BLaER1 treated with 17β-estradiol and CSF1 and Interleukin-3, amounts not matched to agents 10 nM and 100 nM (cell line): Measurements from ENCODE around the gene LCE1A.

Experiments
- H3K27ac ChIP-seq, 11 experiments: shearing (Covaris generic); formaldehyde crosslinking; 2 replicates each; pipeline ENCODE4 v1.8.1; 2022
- H3K27me3 ChIP-seq, 11 experiments: shearing (Covaris generic); formaldehyde crosslinking; 2 replicates each; pipeline ENCODE4 v1.8.1; 2022
- H3K36me3 ChIP-seq, 11 experiments: shearing (Covaris generic); formaldehyde crosslinking; 2 replicates each; pipeline ENCODE4 v1.8.1; 2022
- H3K4me1 ChIP-seq, 10 experiments: shearing (Covaris generic); formaldehyde crosslinking; 2 replicates each; pipeline ENCODE4 v1.8.1; 2022
- H3K4me2 ChIP-seq, 11 experiments: shearing (Covaris generic); formaldehyde crosslinking; 2 replicates each; pipeline ENCODE4 v1.8.1; 2022
- H3K4me3 ChIP-seq, 10 experiments: shearing (Covaris generic); formaldehyde crosslinking; 2 replicates each; pipeline ENCODE4 v1.8.1; 2022
- H3K9ac ChIP-seq, 11 experiments: shearing (Covaris generic); formaldehyde crosslinking; 2 replicates each; pipeline ENCODE4 v1.8.1; 2022
- H3K9me3 ChIP-seq, 11 experiments: shearing (Covaris generic); formaldehyde crosslinking; replicated peaks in 1 of 11; 2 replicates each; pipeline ENCODE4 v1.8.1; 2022
- H4K20me1 ChIP-seq, 11 experiments: shearing (Covaris generic); formaldehyde crosslinking; 2 replicates each; pipeline ENCODE4 v1.8.1; 2022
- Cebpa-rat ChIP-seq, 11 experiments: shearing (Covaris generic); IDR thresholded peaks; 2 replicates each; pipeline ENCODE4 v1.8.1; 2022

Gene LCE1A

DNA sequence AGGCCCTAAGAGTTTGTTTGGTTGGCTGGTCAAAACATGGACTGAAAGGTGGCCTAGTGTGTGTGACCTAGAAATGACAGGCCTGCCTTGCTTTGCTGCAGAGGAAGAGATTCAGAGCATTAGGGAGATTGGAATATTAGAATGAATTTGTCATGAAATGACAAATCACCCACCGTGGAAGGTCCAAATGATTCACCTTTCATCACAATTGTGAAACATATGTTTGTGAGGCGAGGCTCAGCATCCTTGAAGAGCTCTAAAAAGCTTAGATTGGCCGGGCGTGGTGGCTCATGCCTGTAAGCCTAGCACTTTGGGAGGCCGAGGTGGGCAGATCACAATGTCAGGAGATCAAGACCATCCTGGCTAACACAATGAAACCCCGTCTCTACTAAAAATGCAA lies 10.0 kb upstream of the LCE1A start:
- H3K4me2 ChIP-seq = no peak overlapping the region
- no peak overlapping the region for H3K27ac ChIP-seq
- H3K4me1 ChIP-seq = peaks cover 5 to 29% (median 8%) of the 10 kb centered on the region in 10 experiments; a peak in 16 of 20 replicates
- no peaks in the 10 kb centered on the region for H3K9me3 ChIP-seq
- H3K36me3 ChIP-seq = no peaks in the 10 kb centered on the region
- no peaks in the 10 kb centered on the region for H4K20me1 ChIP-seq
- no peaks in the 10 kb centered on the region for H3K27me3 ChIP-seq
- TF ChIP-seq Cebpa-rat (IDR thresholded peaks at IDR 0.05) = no peak
- H3K9ac ChIP-seq = no peak overlapping the region
- H3K4me3 ChIP-seq = no peak overlapping the region

DNA sequence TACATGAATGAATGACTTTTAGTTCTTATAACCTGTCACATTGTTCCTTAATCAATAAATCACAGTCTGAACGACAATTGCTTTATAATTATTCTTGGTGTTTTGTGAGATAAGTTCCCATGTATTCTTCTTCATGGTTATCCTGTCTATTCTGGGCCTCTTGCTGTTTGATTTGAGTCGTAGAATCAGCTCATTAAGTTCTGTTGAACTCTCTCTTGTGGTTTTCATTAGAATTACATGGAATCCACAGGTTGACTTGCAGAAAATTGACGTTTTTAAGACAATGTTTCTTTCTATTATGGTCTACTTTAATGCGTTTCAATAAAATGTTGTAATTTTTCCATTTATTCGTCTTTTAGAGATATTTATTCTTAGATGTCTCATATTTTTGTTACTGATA lies 4.0 kb upstream of the LCE1A start:
- no peak for TF ChIP-seq Cebpa-rat (IDR thresholded peaks at IDR 0.05)
- H3K9me3 ChIP-seq = no peaks in the 10 kb centered on the region
- H4K20me1 ChIP-seq = no peaks in the 10 kb centered on the region
- H3K36me3 ChIP-seq = no peaks in the 10 kb centered on the region
- H3K4me1 ChIP-seq = peaks cover 5 to 27% (median 8%) of the 10 kb centered on the region in 10 experiments; a peak in 16 of 20 replicates
- no peak overlapping the region for H3K27ac ChIP-seq
- no peak overlapping the region for H3K4me2 ChIP-seq
- no peaks in the 10 kb centered on the region for H3K27me3 ChIP-seq
- no peak overlapping the region for H3K4me3 ChIP-seq
- no peak overlapping the region for H3K9ac ChIP-seq

DNA sequence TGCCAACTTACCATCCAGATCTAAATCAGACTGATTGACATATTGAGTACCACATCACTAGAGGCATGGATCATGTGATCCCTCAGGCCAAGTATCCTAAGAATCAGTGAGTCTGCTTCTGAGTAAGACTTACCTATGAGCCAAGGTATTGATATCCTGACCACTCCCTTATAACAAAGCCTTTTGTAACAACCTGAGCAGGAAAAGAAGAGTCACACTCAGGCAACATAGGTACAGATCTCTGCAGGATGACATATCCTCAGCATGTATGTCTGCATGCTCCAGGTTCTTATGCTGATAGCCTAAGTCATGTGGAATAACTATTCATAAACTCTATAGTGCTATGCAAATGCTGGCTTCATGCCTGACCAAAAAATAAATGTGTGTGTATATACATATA lies 2.3 kb upstream of the LCE1A start:
- no peak for TF ChIP-seq Cebpa-rat (IDR thresholded peaks at IDR 0.05)
- Histone ChIP-seq H3K4me2 (no peak overlapping the region), H3K27me3 (no peaks in the 10 kb centered on the region), H3K9ac (no peak overlapping the region), H3K9me3 (no peaks in the 10 kb centered on the region), H3K36me3 (no peaks in the 10 kb centered on the region), H3K4me1 (peaks cover 5 to 11% (median 8%) of the 10 kb centered on the region in 10 experiments; a peak in 16 of 20 replicates), H3K4me3 (no peak overlapping the region), H3K27ac (no peak overlapping the region), H4K20me1 (no peaks in the 10 kb centered on the region)

DNA sequence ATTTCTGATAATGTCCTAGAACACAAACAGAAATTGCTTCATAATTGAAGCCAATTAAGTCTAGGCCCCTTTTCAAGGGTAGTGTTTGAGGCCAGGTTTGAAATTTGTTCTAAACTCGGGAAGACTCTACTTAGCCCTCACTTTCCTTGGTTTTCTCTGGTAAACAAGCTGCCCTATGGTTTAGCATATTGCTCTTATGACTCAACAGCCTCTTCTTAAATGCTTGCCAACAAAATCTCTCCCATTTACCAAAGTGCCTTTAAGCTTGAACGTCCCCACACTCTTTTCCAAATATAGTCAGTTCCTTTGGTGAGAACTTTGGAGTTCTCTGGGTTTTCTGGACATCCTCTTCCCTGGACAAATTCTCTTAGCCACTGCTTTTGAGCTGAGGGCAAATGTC lies 9.6 kb downstream of the LCE1A start:
- no peaks in the 10 kb centered on the region for H3K9me3 ChIP-seq
- H3K4me2 ChIP-seq = no peak overlapping the region
- no peak overlapping the region for H3K27ac ChIP-seq
- no peak overlapping the region for H3K9ac ChIP-seq
- H3K27me3 ChIP-seq = no peaks in the 10 kb centered on the region
- H3K36me3 ChIP-seq = no peaks in the 10 kb centered on the region
- H4K20me1 ChIP-seq = no peaks in the 10 kb centered on the region
- H3K4me3 ChIP-seq = no peak overlapping the region
- H3K4me1 ChIP-seq = no peaks in the 10 kb centered on the region
- no peak for TF ChIP-seq Cebpa-rat (IDR thresholded peaks at IDR 0.05)

GRCh38 chr1:152842556-152842955 lies 15.3 kb downstream of the LCE1A start, which contains the start of gene LCE6A:
Gene LCE6A (plus strand): TSS chr1:152842856. CDS start chr1:152843521, 665 bp downstream.
- TF ChIP-seq Cebpa-rat (IDR thresholded peaks at IDR 0.05) = no peak

GRCh38 chr1:152855661-152856060 lies 28.4 kb downstream of the LCE1A start:
- H3K27me3 ChIP-seq = no peaks in the 10 kb centered on the region
- no peaks in the 10 kb centered on the region for H3K36me3 ChIP-seq
- H3K27ac ChIP-seq = no peak overlapping the region
- H3K4me1 ChIP-seq = no peaks in the 10 kb centered on the region
- no peak overlapping the region for H3K4me2 ChIP-seq
- no peak for TF ChIP-seq Cebpa-rat (IDR thresholded peaks at IDR 0.05)
- H4K20me1 ChIP-seq = no peaks in the 10 kb centered on the region
- no peak overlapping the region for H3K4me3 ChIP-seq
- no peaks in the 10 kb centered on the region for H3K9me3 ChIP-seq
- no peak overlapping the region for H3K9ac ChIP-seq

More at GRCh38 chr1:152842556-152842955, 15.3 kb downstream of the LCE1A start, which contains the start of gene LCE6A:
- Histone ChIP-seq H3K9me3 (no peaks in the 10 kb centered on the region), H3K4me2 (no peak within 1 kb of the TSS), H3K27ac (no peak within 1 kb of the TSS), H3K9ac (no peak within 1 kb of the TSS), H3K4me3 (no peak within 1 kb of the TSS), H4K20me1 (no peaks in the 10 kb centered on the region), H3K4me1 (no peaks in the 10 kb centered on the region), H3K27me3 (no peaks in the 10 kb centered on the region), H3K36me3 (no peaks in the 10 kb centered on the region)

- Histone ChIP-seq H3K27ac (no peak overlapping the region), H3K36me3 (no peaks in the 10 kb centered on the region), H3K4me3 (no peak overlapping the region), H3K9me3 (no peaks in the 10 kb centered on the region), H4K20me1 (no peaks in the 10 kb centered on the region), H3K27me3 (no peaks in the 10 kb centered on the region), H3K9ac (no peak overlapping the region), H3K4me1 (no peaks in the 10 kb centered on the region), H3K4me2 (no peak overlapping the region)
- no peak for TF ChIP-seq Cebpa-rat (IDR thresholded peaks at IDR 0.05)
Measured at GRCh38 chr1:152858062-152858461, 30.8 kb downstream of the LCE1A start.

DNA sequence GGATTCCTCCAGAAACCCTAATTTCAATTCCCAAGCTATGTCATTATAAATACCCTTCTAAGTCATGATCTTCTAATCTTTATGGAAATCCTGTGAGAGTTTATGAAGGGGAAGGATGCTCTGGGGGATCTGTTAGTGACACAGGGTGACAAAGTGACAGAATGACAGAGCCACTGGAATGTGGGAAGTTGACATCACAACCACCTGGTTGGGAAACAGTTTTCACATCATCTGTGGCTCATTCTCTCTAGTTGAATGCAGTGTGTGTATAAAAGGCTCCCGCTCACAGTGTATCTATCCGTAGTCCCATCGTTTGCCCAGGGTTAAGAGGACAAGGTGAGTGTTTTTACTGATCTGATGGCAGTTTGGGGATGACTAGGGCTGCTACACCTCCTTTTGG lies 32.4 kb downstream of the LCE1A start, which contains the start of gene LCE7A:
LCE7A (plus strand) TSS at position 301 of the 400 bp plus-strand sequence. CDS start 702 bp downstream, outside the sequence.
- no peaks in the 10 kb centered on the region for H4K20me1 ChIP-seq
- H3K4me3 ChIP-seq = no peak within 1 kb of the TSS
- no peak for TF ChIP-seq Cebpa-rat (IDR thresholded peaks at IDR 0.05)
- H3K36me3 ChIP-seq = no peaks in the 10 kb centered on the region
- no peak within 1 kb of the TSS for H3K9ac ChIP-seq
- no peaks in the 10 kb centered on the region for H3K27me3 ChIP-seq
- H3K4me1 ChIP-seq = no peaks in the 10 kb centered on the region
- H3K9me3 ChIP-seq = no peaks in the 10 kb centered on the region
- H3K4me2 ChIP-seq = no peak within 1 kb of the TSS
- H3K27ac ChIP-seq = no peak within 1 kb of the TSS

GRCh38 chr1:152860129-152860528 lies 32.9 kb downstream of the LCE1A start:
- H3K9ac ChIP-seq = no peak overlapping the region
- H3K27me3 ChIP-seq = no peaks in the 10 kb centered on the region
- no peak overlapping the region for H3K4me3 ChIP-seq
- no peaks in the 10 kb centered on the region for H3K36me3 ChIP-seq
- H3K4me1 ChIP-seq = no peaks in the 10 kb centered on the region
- TF ChIP-seq Cebpa-rat (IDR thresholded peaks at IDR 0.05) = no peak
- H3K4me2 ChIP-seq = no peak overlapping the region
- no peaks in the 10 kb centered on the region for H4K20me1 ChIP-seq
- H3K27ac ChIP-seq = no peak overlapping the region
- H3K9me3 ChIP-seq = no peaks in the 10 kb centered on the region

DNA sequence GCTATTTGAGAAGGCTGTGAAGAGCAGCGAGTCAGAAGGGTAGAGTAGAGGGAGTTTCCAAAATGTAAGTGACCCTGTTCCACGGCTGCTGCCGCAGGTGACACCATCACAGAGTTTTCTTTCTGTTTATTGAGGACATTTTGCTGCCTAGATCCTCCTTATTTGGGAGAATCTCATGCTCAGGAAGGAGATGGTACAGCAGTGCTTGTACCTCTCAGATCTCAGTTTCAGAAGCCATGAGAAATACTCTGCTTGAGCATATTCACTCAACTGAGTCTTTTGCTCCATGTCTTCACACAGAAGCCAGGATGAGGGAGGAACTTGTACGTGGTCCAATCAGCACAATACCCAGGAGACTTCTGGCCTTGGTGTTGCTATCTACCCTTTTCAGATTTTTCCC lies 34.1 kb downstream of the LCE1A start:
- H3K4me2 ChIP-seq = no peak overlapping the region
- no peak overlapping the region for H3K9ac ChIP-seq
- TF ChIP-seq Cebpa-rat (IDR thresholded peaks at IDR 0.05) = no peak
- no peaks in the 10 kb centered on the region for H3K27me3 ChIP-seq
- no peaks in the 10 kb centered on the region for H4K20me1 ChIP-seq
- no peak overlapping the region for H3K4me3 ChIP-seq
- no peak overlapping the region for H3K27ac ChIP-seq
- no peaks in the 10 kb centered on the region for H3K36me3 ChIP-seq
- peaks cover 0 to 4% (median 0%) of the 10 kb centered on the region in 10 experiments; a peak in 1 of 20 replicates for H3K4me1 ChIP-seq
- H3K9me3 ChIP-seq = no peaks in the 10 kb centered on the region
